Stimulated activated naive CD8-positive, alpha-beta T cell treated with anti-CD3 and anti-CD28 coated beads, Interleukin-15, Interleukin-2, amounts not matched to agents 100 ng/mL and 50 ng/mL, for 24 hours (primary cell): ENCODE results near the gene GFAP.

Source experiments
- H3K27ac Mint-ChIP-seq: one replicate; pipeline ENCODE4 v1.8.0; 2021; ENCODE audit warnings: mild to moderate bottlenecking, mixed read lengths
- H3K27me3 Mint-ChIP-seq: one replicate; pipeline ENCODE4 v1.8.0; 2021; ENCODE audit warnings: mixed read lengths
- H3K36me3 Mint-ChIP-seq: one replicate; pipeline ENCODE4 v1.8.0; 2021; ENCODE audit warnings: low read depth, mixed read lengths
- H3K4me1 Mint-ChIP-seq: one replicate; pipeline ENCODE4 v1.8.0; 2021; ENCODE audit warnings: low read depth, mixed read lengths
- H3K4me3 Mint-ChIP-seq: one replicate; pipeline ENCODE4 v1.8.0; 2021; ENCODE audit warnings: mild to moderate bottlenecking, mixed read lengths
- H3K9me3 Mint-ChIP-seq: one replicate; pipeline ENCODE4 v1.8.0; 2021; ENCODE audit warnings: mixed read lengths

GFAP gene

GRCh38 chr17:44922746-44923470 lies 7.6 kb upstream of the GFAP start:
- Mint-ChIP-seq H3K4me1 (peaks cover 7% of the 10 kb centered on the region), H3K9me3 (no peaks in the 10 kb centered on the region), H3K36me3 (peaks cover 20% of the 10 kb centered on the region), H3K27ac (no peak overlapping the region), H3K27me3 (peaks cover 4% of the 10 kb centered on the region), H3K4me3 (no peak overlapping the region)

GRCh38 chr17:44922136-44922535 lies 6.8 kb upstream of the GFAP start:
- Mint-ChIP-seq H3K36me3 (peaks cover 13% of the 10 kb centered on the region), H3K27me3 (peaks cover 4% of the 10 kb centered on the region), H3K4me3 (no peak overlapping the region), H3K27ac (no peak overlapping the region), H3K4me1 (peaks cover 7% of the 10 kb centered on the region), H3K9me3 (no peaks in the 10 kb centered on the region)

DNA sequence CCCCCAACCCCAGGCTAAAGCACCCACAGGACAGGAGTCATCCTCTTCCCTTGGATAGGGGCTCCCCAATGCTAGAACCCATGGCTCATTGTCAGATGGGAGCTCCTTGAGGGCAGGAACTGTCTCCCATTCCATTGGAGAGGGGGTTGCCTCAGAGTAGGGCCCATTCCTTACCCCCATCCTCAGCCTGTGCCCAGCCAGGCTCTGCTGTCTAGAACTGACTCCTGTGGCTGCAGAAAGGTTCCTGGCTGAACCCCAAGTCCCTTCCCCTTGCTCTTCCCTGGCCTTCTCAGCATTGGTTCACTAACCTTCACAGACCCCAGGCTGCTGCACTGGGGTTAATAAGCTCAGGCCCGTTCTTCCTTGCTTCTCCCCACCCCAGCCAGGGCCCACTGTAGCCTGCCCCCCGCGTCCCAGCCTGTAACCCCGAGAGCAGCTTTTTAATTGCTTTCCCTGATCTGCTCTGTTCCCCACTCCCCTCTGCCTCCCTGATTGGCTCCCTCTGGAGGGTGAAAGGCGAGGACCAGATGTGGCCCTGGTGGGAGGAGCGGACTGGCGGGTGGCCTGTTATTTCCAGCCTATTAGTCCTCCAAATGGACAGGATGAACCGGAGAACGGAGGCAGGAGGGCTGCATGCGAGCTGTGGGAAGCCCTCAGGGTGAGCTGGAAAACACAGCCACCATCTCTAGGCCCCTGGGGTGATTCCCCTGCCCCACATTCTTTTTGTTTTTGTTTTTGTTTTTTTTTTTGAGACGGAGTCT lies 6.0 kb upstream of the GFAP start:
- peaks cover 9% of the 10 kb centered on the region for H3K36me3 Mint-ChIP-seq
- H3K27me3 Mint-ChIP-seq, result peaks cover 4% of the 10 kb centered on the region
- no peaks in the 10 kb centered on the region for H3K9me3 Mint-ChIP-seq
- peaks cover 7% of the 10 kb centered on the region for H3K4me1 Mint-ChIP-seq
- H3K4me3 Mint-ChIP-seq, result no peak overlapping the region
- no peak overlapping the region for H3K27ac Mint-ChIP-seq

- H3K27ac Mint-ChIP-seq, result no peak overlapping the region
- H3K27me3 Mint-ChIP-seq, result peaks cover 4% of the 10 kb centered on the region
- peaks cover 1% of the 10 kb centered on the region for H3K36me3 Mint-ChIP-seq
- H3K4me3 Mint-ChIP-seq, result no peak overlapping the region
- peaks cover 7% of the 10 kb centered on the region for H3K4me1 Mint-ChIP-seq
- no peaks in the 10 kb centered on the region for H3K9me3 Mint-ChIP-seq
Measured at GRCh38 chr17:44920565-44920940, 5.3 kb upstream of the GFAP start.

DNA sequence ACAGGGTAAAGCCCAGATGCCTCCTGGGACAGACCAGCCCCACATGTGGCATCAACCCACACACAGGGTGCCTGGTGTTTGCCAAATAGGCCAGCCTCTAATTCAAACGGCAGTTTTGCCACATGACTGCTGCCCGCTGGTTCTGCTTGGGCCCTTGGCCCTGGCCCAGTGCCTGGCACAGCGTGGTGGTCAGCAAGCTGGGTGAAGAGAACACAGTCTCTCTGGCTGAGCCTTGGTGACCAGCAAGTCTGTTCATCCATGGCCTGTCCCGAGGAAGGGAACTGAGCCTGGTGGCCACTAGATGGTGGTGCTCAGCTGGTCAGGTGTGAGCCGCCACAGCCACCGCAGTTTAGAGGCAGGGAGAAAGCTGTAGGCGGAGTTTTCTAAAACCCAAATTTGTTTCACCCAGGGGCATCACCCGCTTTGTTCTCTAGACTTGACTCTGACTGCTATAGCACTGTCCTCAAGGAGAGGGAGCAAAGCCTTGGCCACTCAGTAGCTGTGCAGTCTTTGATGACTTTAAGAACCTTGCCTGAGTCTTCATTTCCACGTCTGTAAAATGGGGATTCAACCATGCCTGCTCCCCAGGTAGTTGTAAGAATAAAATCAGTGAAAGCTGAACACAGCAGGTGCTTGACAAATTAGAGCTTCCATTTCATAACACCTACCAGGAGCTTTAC lies 4.7 kb upstream of the GFAP start:
- Mint-ChIP-seq H3K4me3 (no peak overlapping the region), H3K9me3 (no peaks in the 10 kb centered on the region), H3K27ac (no peak overlapping the region), H3K4me1 (peaks cover 7% of the 10 kb centered on the region), H3K27me3 (peaks cover 4% of the 10 kb centered on the region), H3K36me3 (no peaks in the 10 kb centered on the region)

DNA sequence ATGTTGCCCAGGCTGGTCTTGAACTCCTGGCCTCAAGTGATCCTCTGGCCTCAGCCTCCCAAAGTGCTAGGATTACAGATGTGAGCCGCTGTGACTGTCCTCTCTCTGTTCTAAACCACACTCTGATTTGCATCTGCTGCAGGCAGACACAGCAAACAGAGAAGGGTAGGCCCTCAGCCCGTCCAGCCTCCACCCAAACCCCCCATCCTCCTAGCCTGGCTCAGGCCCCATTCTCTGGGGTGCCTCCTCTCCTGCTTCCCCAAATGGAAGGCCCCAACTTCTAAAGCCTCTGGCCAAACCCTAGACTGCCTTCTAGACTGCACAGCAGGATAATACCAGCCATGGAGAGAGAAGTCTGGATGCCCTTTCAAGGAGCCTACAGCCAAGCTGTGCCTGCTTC lies 4.1 kb upstream of the GFAP start:
- H3K27ac Mint-ChIP-seq, result no peak overlapping the region
- peaks cover 11% of the 10 kb centered on the region for H3K27me3 Mint-ChIP-seq
- H3K4me1 Mint-ChIP-seq, result peaks cover 7% of the 10 kb centered on the region
- H3K36me3 Mint-ChIP-seq, result no peaks in the 10 kb centered on the region
- H3K9me3 Mint-ChIP-seq, result no peaks in the 10 kb centered on the region
- no peak overlapping the region for H3K4me3 Mint-ChIP-seq

- H3K36me3 Mint-ChIP-seq, result no peaks in the 10 kb centered on the region
- H3K4me1 Mint-ChIP-seq, result peaks cover 7% of the 10 kb centered on the region
- no peak overlapping the region for H3K4me3 Mint-ChIP-seq
- H3K9me3 Mint-ChIP-seq, result no peaks in the 10 kb centered on the region
- no peak overlapping the region for H3K27ac Mint-ChIP-seq
- H3K27me3 Mint-ChIP-seq, result peaks cover 21% of the 10 kb centered on the region
Measured at GRCh38 chr17:44918006-44918405, 2.7 kb upstream of the GFAP start.

DNA sequence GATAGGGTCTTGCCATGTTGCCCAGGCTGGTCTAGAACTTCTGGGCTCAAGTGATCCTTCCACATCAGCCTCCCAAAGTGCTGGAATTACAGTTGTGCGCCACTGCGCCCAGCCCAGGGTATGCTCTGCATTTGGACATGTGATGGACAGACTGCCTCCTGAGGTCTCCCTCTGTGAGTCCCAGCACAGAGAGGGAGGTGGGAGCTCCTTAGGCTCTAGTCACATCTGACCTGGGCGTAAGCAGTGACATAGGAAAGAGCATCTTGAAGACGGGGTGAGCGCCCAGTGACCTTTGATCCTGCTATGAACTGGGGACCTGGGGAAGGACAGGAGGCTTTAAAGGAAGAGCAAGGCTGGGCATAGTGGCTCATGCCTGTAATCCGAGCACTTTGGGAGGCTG lies 2.2 kb upstream of the GFAP start:
- H3K27ac Mint-ChIP-seq, result no peak overlapping the region
- H3K27me3 Mint-ChIP-seq, result peaks cover 26% of the 10 kb centered on the region
- H3K9me3 Mint-ChIP-seq, result no peaks in the 10 kb centered on the region
- H3K4me1 Mint-ChIP-seq, result peaks cover 7% of the 10 kb centered on the region
- no peaks in the 10 kb centered on the region for H3K36me3 Mint-ChIP-seq
- no peak overlapping the region for H3K4me3 Mint-ChIP-seq

DNA sequence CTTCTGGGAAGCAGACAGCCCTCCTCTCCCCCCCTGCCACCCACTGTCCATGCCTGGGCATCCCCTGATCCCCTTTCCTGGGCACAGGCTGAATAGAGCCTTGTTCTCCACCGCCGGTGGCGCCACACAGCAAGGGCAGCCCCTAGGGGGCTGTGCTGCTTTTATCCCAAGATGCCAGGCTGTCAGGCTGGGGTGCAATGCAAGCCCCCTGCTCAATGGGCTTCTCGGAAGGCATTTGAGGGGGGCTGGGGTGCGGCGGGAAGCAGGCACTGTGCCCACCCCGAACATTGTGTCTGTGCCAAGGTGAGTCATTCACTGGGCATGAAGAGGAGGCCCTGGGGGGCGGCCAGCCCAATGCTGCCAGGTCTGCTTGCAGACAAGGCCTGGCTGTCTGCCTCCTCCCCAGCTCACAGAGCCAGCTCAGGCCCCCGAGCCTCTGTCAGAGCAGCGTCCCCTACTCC lies 1.5 kb upstream of the GFAP start:
- H3K9me3 Mint-ChIP-seq, result no peaks in the 10 kb centered on the region
- no peak overlapping the region for H3K27ac Mint-ChIP-seq
- no peak overlapping the region for H3K4me3 Mint-ChIP-seq

DNA sequence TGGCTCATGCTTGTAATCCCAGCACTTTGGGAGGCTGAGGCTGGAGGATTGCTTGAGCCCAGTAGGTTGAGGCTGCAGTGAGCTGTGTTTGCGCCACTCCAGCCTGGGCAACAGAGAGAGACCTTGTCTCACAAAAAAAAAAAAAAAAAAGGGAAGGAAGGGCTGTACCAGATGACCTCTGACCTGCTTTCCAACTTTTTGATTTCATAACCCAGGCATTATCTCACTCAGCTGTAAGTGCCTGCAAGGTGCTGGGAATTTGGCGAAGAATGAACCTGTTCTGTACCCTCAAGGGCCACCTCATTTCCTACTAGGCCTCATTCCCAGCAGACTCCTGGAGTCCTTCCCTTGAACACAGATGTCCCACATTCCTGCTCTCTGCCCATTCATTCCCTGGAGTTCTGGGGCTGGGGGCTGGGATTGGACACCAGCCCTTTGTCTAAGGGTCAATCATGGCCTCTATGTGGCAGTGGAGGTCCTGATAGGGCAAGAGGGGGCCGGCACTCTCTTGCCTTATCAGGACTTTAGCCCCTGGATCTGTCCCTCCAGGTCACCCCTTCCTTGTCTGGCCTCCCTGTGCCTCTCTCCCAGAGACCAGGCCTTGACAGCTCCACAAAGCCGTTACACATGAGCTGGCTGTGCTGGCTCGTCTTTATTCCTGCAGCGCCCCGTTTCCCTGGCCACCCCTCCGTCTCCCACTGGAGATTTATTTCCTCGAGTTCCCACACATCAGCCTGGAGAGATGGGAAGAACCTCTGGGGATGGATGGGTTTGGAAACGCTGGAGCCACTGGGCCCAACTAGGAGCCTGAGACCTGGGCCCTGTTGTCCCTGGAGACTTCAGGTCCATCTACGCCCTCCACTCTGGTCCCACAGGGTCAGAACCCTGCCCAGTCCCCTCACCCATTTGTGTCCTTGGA lies 821 bp upstream of the GFAP start:
- no peaks in the 10 kb centered on the region for H3K9me3 Mint-ChIP-seq

More for the DNA sequence above, 1.5 kb upstream of the GFAP start:
- Mint-ChIP-seq H3K36me3 (no peaks in the 10 kb centered on the region), H3K27me3 (peaks cover 28% of the 10 kb centered on the region), H3K4me1 (peaks cover 7% of the 10 kb centered on the region)

GRCh38 chr17:44914698-44915271 lies 515 bp downstream of the GFAP start:
- peaks cover 32% of the 10 kb centered on the region for H3K27me3 Mint-ChIP-seq
- H3K4me3 Mint-ChIP-seq, result no peak overlapping the region
- H3K27ac Mint-ChIP-seq, result no peak overlapping the region

More for the DNA sequence above, 821 bp upstream of the GFAP start:
- peaks cover 7% of the 10 kb centered on the region for H3K4me1 Mint-ChIP-seq
- H3K36me3 Mint-ChIP-seq, result no peaks in the 10 kb centered on the region
- peaks cover 28% of the 10 kb centered on the region for H3K27me3 Mint-ChIP-seq
- H3K27ac Mint-ChIP-seq, result no peak overlapping the region
- H3K4me3 Mint-ChIP-seq, result no peak overlapping the region

DNA sequence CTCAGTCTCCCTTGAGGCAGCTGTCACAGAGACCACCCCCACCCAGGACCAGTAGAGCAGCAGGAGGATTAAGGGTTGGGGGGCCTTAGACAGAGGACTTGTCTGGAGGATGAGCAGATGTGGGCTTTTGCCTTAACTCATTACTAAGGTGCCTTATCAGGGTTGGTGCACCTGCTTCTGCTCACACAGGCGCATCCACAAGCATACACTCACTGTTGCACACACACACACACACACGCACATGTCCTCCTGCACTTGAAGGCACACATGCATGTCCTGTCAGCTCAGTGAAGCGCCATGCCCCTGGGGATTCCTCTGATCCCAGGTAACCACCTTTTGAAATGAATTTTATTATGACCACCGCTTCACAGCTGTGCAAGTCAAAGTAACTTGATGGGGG lies 1.2 kb downstream of the GFAP start:
- Mint-ChIP-seq H3K4me1 (no peaks in the 10 kb centered on the region), H3K9me3 (no peaks in the 10 kb centered on the region), H3K27me3 (peaks cover 32% of the 10 kb centered on the region)

More at GRCh38 chr17:44914698-44915271, 515 bp downstream of the GFAP start:
- Mint-ChIP-seq H3K4me1 (no peaks in the 10 kb centered on the region), H3K36me3 (no peaks in the 10 kb centered on the region), H3K9me3 (no peaks in the 10 kb centered on the region)

DNA sequence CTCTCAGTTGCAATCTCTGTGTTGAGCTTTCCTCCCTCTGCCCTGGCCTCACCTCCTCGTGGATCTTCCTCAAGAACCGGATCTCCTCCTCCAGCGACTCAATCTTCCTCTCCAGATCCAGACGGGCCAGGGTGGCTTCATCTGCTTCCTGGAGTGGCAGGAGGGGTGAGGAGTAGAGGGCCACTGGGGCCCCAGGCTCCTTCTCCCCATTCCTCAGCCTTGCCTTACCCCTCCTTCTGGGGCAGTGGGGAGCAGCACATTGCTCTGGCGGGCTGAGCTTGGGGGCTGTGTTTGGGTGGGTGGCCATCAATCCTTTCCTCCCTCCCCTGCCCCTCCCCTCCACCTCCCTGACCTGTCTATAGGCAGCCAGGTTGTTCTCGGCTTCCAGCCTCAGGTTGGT lies 1.6 kb downstream of the GFAP start:
- Mint-ChIP-seq H3K4me3 (no peak overlapping the region), H3K27ac (no peak overlapping the region), H3K27me3 (peaks cover 35% of the 10 kb centered on the region), H3K9me3 (no peaks in the 10 kb centered on the region), H3K36me3 (no peaks in the 10 kb centered on the region), H3K4me1 (no peaks in the 10 kb centered on the region)

More for the DNA sequence above, 1.2 kb downstream of the GFAP start:
- Mint-ChIP-seq H3K4me3 (no peak overlapping the region), H3K27ac (no peak overlapping the region), H3K36me3 (no peaks in the 10 kb centered on the region)
